Natural killer cell (primary cell): Measurements from ENCODE around the gene ILKAP. TPM values are rescaled to one million over a fixed set of nuclear protein-coding genes. Genes with fewer than 3 reads are reported as not detected.
A peak's percentile ranks its signal among the peaks of the same experiment; 100 is the strongest.

Experiments used
- ATAC-seq, 3 donors: fragments of 150-1000 bp in 2 of 3; fragments of 200-7000 bp in 1 of 3; cut with Tn5 transposase; 1 replicate in 1 of 3; 2 replicates in 2 of 3; pipeline ENCODE4 v1.10.0; 2021; ENCODE audit warnings: mild to moderate bottlenecking in 2 of 3, moderate library complexity in 2 of 3
- DNase-seq, 2 donors: peaks; one replicate each; pipeline versions ENCODE4 v3.0.0 to v3.0.0-alpha.2; 2013 to 2021; ENCODE audit warnings: mixed read lengths in 1 of 2
- H3K27ac ChIP-seq: one replicate; pipeline ENCODE4 v1.5.1; 2013; ENCODE audit warnings: mild to moderate bottlenecking, low read length
- H3K27me3 ChIP-seq: one replicate; pipeline ENCODE4 v1.6.1; 2013; ENCODE audit warnings: low read length; ENCODE audit not compliant: control insufficient read depth, insufficient read depth
- H3K36me3 ChIP-seq: one replicate; pipeline ENCODE4 v1.6.1; 2013; ENCODE audit warnings: low read length; ENCODE audit not compliant: control insufficient read depth, insufficient read depth
- H3K4me1 ChIP-seq: one replicate; pipeline ENCODE4 v1.6.1; 2013; ENCODE audit warnings: low read length; ENCODE audit not compliant: control insufficient read depth, insufficient read depth
- H3K4me3 ChIP-seq: one replicate; pipeline ENCODE4 v1.5.1; 2013; ENCODE audit warnings: low read length
- H3K9me3 ChIP-seq: one replicate; pipeline ENCODE4 v1.6.1; 2013; ENCODE audit warnings: low read length; ENCODE audit not compliant: control insufficient read depth, insufficient read depth
- H3K27ac Mint-ChIP-seq, 2 donors: one replicate each; pipeline ENCODE4 v1.8.0; 2022; ENCODE audit warnings: mild to moderate bottlenecking in 2 of 2, mixed read lengths in 2 of 2, moderate library complexity in 1 of 2
- H3K27me3 Mint-ChIP-seq, 2 donors: one replicate each; pipeline ENCODE4 v1.8.0; 2022; ENCODE audit warnings: low read depth in 2 of 2, mixed read lengths in 2 of 2
- H3K36me3 Mint-ChIP-seq: one replicate; pipeline ENCODE4 v1.8.0; 2022; ENCODE audit warnings: mixed read lengths
- H3K4me1 Mint-ChIP-seq, 2 donors: one replicate each; pipeline ENCODE4 v1.8.0; 2022; ENCODE audit warnings: mixed read lengths in 2 of 2
- H3K4me3 Mint-ChIP-seq: one replicate; pipeline ENCODE4 v1.8.0; 2022; ENCODE audit warnings: mild to moderate bottlenecking, moderate library complexity, mixed read lengths
- H3K9me3 Mint-ChIP-seq, 2 donors: one replicate each; pipeline ENCODE4 v1.8.0; 2022; ENCODE audit warnings: mixed read lengths in 2 of 2
- WGBS: methylation state at CpG from one replicate; pipeline ENCODE4 v1.1.7; 2013; ENCODE audit warnings: missing lambda C conversion rate; ENCODE audit not compliant: insufficient coverage; 5-methylcytosine and 5-hydroxymethylcytosine counted together
- intact Hi-C: fragments of 100-400 bp; cut with micrococcal nuclease; formaldehyde crosslinking; loops from one replicate; pipeline ENCODE4 v1.14.2; 2022
- total RNA-seq, 4 donors: library from RNA; stranded (reverse); fragments of 120-200 nt in 1 of 4; gene quantifications; one replicate each; pipeline versions ENCODE4 v1.2.3 to v1.2.4, GENCODE V29; 2013 to 2022
- TF ChIP-seq, protein P1 (sequence below): fragments of 200-600 bp; IDR thresholded peaks from one replicate; pipeline ENCODE4 v1.8.0; 2022; ENCODE audit warnings: antibody characterized with exemption

Gene ILKAP
- total RNA-seq, 3 donors from 2014 or later (not counting 1 experiment from before 2014, with no cell fraction given) = 146 to 200 (median 183) TPM

DNA sequence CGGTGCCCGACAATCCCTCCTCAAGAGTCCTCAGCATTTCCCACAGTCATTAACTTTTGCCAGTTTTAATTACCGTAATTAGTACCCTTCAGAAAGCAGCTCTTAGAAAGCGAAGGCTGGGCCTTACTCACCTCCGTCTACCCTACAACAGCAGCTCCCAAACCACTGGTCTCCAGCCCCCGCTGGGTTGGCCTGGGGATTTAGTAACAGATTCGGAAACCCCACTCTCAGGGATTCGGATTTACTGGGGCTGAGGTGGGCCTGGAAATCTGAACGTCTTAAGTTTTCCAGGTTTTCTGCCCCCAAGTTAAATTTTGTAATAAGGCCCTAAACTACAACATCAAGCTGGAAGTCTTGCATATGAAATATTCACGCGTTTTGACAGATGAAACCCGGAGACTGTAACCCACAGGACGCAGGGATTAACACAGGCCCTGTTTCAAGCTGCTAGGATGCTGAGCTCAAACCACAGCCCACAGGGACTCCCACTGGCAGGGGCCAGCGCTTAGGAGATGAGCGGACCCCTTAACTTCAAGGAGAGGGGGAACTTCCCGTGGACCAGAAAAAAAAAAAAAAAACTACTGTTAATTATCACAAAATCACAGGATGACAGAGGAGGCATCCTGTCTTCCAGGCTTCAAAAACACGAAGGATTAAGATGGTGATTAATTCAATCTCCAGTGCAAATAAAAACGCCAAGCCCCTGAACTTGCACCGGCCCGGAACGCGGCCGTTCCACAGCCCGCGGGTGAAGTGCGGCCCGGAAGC lies 985 bp downstream of the ILKAP start:
- peaks cover 52 to 61% of the 10 kb centered on the region in 2 donors for H3K4me1 Mint-ChIP-seq
- TF ChIP-seq, protein P1, sequence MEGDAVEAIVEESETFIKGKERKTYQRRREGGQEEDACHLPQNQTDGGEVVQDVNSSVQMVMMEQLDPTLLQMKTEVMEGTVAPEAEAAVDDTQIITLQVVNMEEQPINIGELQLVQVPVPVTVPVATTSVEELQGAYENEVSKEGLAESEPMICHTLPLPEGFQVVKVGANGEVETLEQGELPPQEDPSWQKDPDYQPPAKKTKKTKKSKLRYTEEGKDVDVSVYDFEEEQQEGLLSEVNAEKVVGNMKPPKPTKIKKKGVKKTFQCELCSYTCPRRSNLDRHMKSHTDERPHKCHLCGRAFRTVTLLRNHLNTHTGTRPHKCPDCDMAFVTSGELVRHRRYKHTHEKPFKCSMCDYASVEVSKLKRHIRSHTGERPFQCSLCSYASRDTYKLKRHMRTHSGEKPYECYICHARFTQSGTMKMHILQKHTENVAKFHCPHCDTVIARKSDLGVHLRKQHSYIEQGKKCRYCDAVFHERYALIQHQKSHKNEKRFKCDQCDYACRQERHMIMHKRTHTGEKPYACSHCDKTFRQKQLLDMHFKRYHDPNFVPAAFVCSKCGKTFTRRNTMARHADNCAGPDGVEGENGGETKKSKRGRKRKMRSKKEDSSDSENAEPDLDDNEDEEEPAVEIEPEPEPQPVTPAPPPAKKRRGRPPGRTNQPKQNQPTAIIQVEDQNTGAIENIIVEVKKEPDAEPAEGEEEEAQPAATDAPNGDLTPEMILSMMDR = no peak
- H3K27me3 ChIP-seq = no peaks in the 10 kb centered on the region
- peak overlapping the region; percentile 56 for H3K4me3 ChIP-seq
- peak overlapping the region; percentile 89 for H3K4me3 Mint-ChIP-seq
- no peaks in the 10 kb centered on the region for H3K9me3 Mint-ChIP-seq
- DNase-seq (peak in 1 of 2 donors; percentile 54), ATAC-seq (no peak)
- H3K36me3 ChIP-seq = no peaks in the 10 kb centered on the region
- peak overlapping the region; percentile 66 for H3K27ac ChIP-seq
- H3K36me3 Mint-ChIP-seq = no peaks in the 10 kb centered on the region
- peak overlapping the region; percentile 85 to 88 for H3K27ac Mint-ChIP-seq
- H3K27me3 Mint-ChIP-seq = no peaks in the 10 kb centered on the region
- intact Hi-C loops = loop anchor here (1.0 to 5.0 kb wide), 3 partner anchors 17 to 140 kb away; partner anchors contain the start of gene SCLY
- 17% methylated on average over 27 of the region's 27 CpGs for WGBS
- peaks cover 28% of the 10 kb centered on the region for H3K4me1 ChIP-seq
- H3K9me3 ChIP-seq = no peaks in the 10 kb centered on the region

DNA sequence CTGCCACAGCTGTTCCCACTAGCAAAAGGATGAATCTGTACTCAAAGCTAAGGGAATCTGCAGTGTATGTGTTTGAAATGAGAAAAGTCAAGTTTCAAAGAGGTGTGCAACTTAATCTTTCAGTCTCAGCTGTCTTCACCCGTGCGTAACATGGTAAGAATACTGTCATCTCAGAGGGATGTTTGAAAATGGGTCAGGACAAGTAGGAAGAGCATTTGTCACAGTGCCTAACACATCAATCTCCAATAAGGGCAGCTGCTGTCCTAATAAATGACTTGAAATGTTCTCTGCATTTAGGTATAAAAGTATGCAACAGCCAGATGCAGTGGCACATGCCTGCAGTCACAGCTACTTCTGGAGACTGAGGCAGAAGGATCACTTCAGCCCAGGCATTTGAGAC lies 13.1 kb downstream of the ILKAP start:
- Histone ChIP-seq H3K4me3 (no peak overlapping the region), H3K9me3 (no peaks in the 10 kb centered on the region), H3K27me3 (no peaks in the 10 kb centered on the region), H3K4me1 (peaks cover 11% of the 10 kb centered on the region), H3K27ac (no peak overlapping the region), H3K36me3 (peaks cover 69% of the 10 kb centered on the region)
- H3K27ac Mint-ChIP-seq = peak overlapping the region in 1 of 2 donors; percentile 93
- H3K9me3 Mint-ChIP-seq = no peaks in the 10 kb centered on the region
- DNase-seq (no peak), ATAC-seq (no peak)
- peaks cover 30% of the 10 kb centered on the region for H3K36me3 Mint-ChIP-seq
- H3K4me3 Mint-ChIP-seq = no peak overlapping the region
- WGBS = 96% methylated on average over 2 of the region's 2 CpGs
- TF ChIP-seq, protein P1 = no peak
- no peaks in the 10 kb centered on the region for H3K27me3 Mint-ChIP-seq
- intact Hi-C loops = no loop called here
- peaks cover 24 to 30% of the 10 kb centered on the region in 2 donors for H3K4me1 Mint-ChIP-seq

DNA sequence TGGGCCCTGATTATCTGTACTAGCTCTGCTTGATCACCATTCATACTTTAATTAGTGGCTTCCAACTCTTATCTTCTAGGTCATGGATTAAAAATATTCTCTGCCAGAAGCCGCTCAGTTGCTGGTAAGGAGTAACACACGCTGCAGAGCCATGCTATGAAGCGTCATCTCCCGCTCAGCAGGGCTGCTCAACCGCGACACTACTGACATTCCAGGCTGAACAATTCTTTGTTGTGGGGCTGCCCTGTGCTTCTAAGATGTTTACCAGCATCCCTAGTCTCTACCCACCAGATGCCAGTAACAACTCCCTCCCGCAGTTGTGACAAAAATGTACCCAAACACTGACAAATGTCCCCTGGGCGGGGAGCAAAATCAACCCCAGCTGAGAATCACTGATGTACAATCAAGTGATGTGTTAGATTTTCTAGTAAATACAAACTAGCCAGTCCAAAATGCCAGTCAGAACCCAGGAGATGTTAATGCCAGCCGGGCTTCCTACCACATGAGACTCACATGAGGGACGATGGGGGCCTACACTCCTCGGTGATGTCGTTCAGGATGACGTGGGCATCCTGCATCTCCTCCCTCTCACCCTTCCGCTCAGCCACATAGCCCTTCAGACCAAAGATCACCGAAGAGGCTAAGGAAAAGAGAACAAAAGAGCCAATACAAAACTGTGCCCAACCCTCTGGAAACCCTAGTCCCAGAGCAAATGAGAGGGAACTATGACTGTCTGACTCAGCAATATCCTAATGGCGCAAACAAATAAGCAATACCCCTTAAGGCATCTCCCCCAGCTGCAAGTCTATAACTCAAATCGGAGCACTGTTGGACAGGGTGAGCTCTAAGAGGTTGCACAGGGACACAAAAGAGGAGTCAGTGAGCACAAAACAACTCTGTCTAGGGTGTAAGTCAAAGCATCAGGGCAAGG lies 15.6 kb downstream of the ILKAP start:
- no peaks in the 10 kb centered on the region for H3K9me3 ChIP-seq
- peaks cover 30% of the 10 kb centered on the region for H3K36me3 Mint-ChIP-seq
- 98% methylated on average over 16 of the region's 17 CpGs for WGBS

More for the DNA sequence above, 15.6 kb downstream of the ILKAP start:
- Histone ChIP-seq H3K4me1 (peaks cover 31% of the 10 kb centered on the region), H3K27me3 (no peaks in the 10 kb centered on the region), H3K4me3 (no peak overlapping the region), H3K36me3 (peaks cover 73% of the 10 kb centered on the region), H3K27ac (no peak overlapping the region)
- DNase-seq (no peak), ATAC-seq (no peak)
- Mint-ChIP-seq H3K27me3 (no peaks in the 10 kb centered on the region), H3K4me1 (peaks cover 47 to 53% of the 10 kb centered on the region in 2 donors), H3K4me3 (no peak overlapping the region), H3K9me3 (no peaks in the 10 kb centered on the region), H3K27ac (peak overlapping the region; percentile 57 to 93)
- TF ChIP-seq, protein P1 = no peak
- intact Hi-C loops = no loop called here
